HepG2 (cell line): ENCODE measurements around the gene LSM14B. TPM values are rescaled to one million over a fixed set of nuclear protein-coding genes. Genes with fewer than 3 reads are reported as not detected.

Source experiments
- ELK4 ChIP-seq: sonication (generic); formaldehyde crosslinking; IDR thresholded peaks from 2 replicates; pipeline ENCODE4 v1.9.0; 2021; ENCODE audit warnings: missing genetic modification reagents, borderline replicate concordance
- FOSL2 ChIP-seq: sonication (generic); formaldehyde crosslinking; IDR thresholded peaks from 2 replicates; pipeline ENCODE4 v1.4.0; 2020; ENCODE audit warnings: missing genetic modification reagents
- HDAC1 ChIP-seq: sonication (generic); formaldehyde crosslinking; IDR thresholded peaks from 2 replicates; pipeline ENCODE4 v1.5.1; 2020; ENCODE audit warnings: mild to moderate bottlenecking, missing genetic modification reagents
- HMG20A ChIP-seq: IDR thresholded peaks from 2 replicates; pipeline ENCODE4 v1.6.1; 2016; ENCODE audit warnings: borderline replicate concordance
- KLF12 ChIP-seq: sonication (generic); formaldehyde crosslinking; IDR thresholded peaks from 2 replicates; pipeline ENCODE4 v1.4.0; 2020; ENCODE audit warnings: missing genetic modification reagents, borderline replicate concordance
- MLLT10 ChIP-seq: sonication (generic); formaldehyde crosslinking; IDR thresholded peaks from 2 replicates; pipeline ENCODE4 v1.4.0; 2020; ENCODE audit warnings: missing genetic modification reagents
- NFYB ChIP-seq: sonication (generic); formaldehyde crosslinking; IDR thresholded peaks from 2 replicates; pipeline ENCODE4 v1.4.0; 2020; ENCODE audit warnings: missing genetic modification reagents
- NR3C1 ChIP-seq: sonication (generic); formaldehyde crosslinking; IDR thresholded peaks from 2 replicates; pipeline ENCODE4 v1.4.0; 2020; ENCODE audit warnings: missing genetic modification reagents
- PHB2 ChIP-seq: fragments of 450-650 bp; IDR thresholded peaks from 2 replicates; pipeline ENCODE4 v1.6.1; 2018; ENCODE audit not compliant: partially characterized antibody
- RNF219 ChIP-seq: sonication (generic); formaldehyde crosslinking; IDR thresholded peaks from 2 replicates; pipeline ENCODE4 v1.5.0; 2020; ENCODE audit warnings: mild to moderate bottlenecking, missing genetic modification reagents
- SIX4 ChIP-seq: sonication (generic); formaldehyde crosslinking; IDR thresholded peaks from 2 replicates; pipeline ENCODE4 v1.4.0; 2020; ENCODE audit warnings: missing genetic modification reagents
- ZBTB44 ChIP-seq: sonication (generic); formaldehyde crosslinking; IDR thresholded peaks from 2 replicates; pipeline ENCODE4 v1.4.0; 2020; ENCODE audit warnings: missing genetic modification reagents
- ZBTB7A ChIP-seq: sonication (generic); formaldehyde crosslinking; IDR thresholded peaks from 2 replicates; pipeline ENCODE4 v1.8.0; 2022; ENCODE audit warnings: mild to moderate bottlenecking, missing genetic modification reagents
- ZNF350 ChIP-seq: sonication (generic); formaldehyde crosslinking; IDR thresholded peaks from 2 replicates; pipeline ENCODE4 v1.4.0; 2020; ENCODE audit warnings: mild to moderate bottlenecking, low read depth, missing genetic modification reagents, borderline replicate concordance
- ZNF546 ChIP-seq: sonication (generic); formaldehyde crosslinking; conservative IDR thresholded peaks from 2 replicates; pipeline ENCODE4 v1.8.1; 2023; ENCODE audit warnings: mild to moderate bottlenecking, missing genetic modification reagents
- ZNF687 ChIP-seq: sonication (generic); formaldehyde crosslinking; IDR thresholded peaks from 2 replicates; pipeline ENCODE4 v1.5.1; 2020; ENCODE audit warnings: mild to moderate bottlenecking, missing genetic modification reagents, moderate library complexity
- ZUFSP ChIP-seq: sonication (generic); formaldehyde crosslinking; IDR thresholded peaks from 2 replicates; pipeline ENCODE4 v1.9.0; 2021; ENCODE audit warnings: missing genetic modification reagents, mild to moderate bottlenecking, borderline replicate concordance
- polyA plus RNA-seq, 8 experiments: library from polyadenylated mRNA; depleted of rRNA in 3 of 8; stranded (reverse) in 7 of 8; unstranded in 1 of 8; fragments of >200 nt; fragmentation: Illumina TruSeq in 4 of 8; extraction: Trizol in 4 of 8; gene quantifications; 2 replicates each; pipeline versions ENCODE4 v1.2.1 to v1.2.3, GENCODE V29; 2011 to 2016; ENCODE audit warnings: low read depth in 4 of 8, missing spikeins in 1 of 8, mixed read lengths in 1 of 8; ENCODE audit not compliant: insufficient read depth in 1 of 8
- total RNA-seq, 5 experiments: library from RNA; depleted of rRNA; stranded (reverse); fragments of >200 nt; fragmentation: Illumina TruSeq; extraction: Trizol; gene quantifications; 2 replicates each; pipeline ENCODE4 v1.2.3, GENCODE V29; 2016; ENCODE audit warnings: low read depth in 1 of 5

Gene LSM14B
- total and polyA plus RNA-seq, 2 of the 13 experiments (the other 11 are each of a cell fraction or from before 2014, with no cell fraction given): 43.3 to 79.2 TPM

GRCh38 chr20:62143081-62143956 lies 21.0 kb downstream of the LSM14B start, which contains the start of the genes PSMA7 and SS18L1 (continued):
- peak; percentile 82 for TF ChIP-seq ZNF687 (CRISPR knock-in tag)
- TF ChIP-seq ZNF350 (CRISPR knock-in tag): no peak
- peak; percentile 60; the same call in 1 of the 2 replicates for TF ChIP-seq NR3C1 (CRISPR knock-in tag)
- no peak for TF ChIP-seq PHB2
- no peak for TF ChIP-seq SIX4
- peak; percentile 74 for TF ChIP-seq ZNF546 (CRISPR knock-in tag)
- TF ChIP-seq FOSL2 (CRISPR knock-in tag): peak; percentile 26
- TF ChIP-seq HDAC1 (CRISPR knock-in tag): peak; percentile 58
- TF ChIP-seq ZBTB44 (CRISPR knock-in tag): peak; percentile 83
- TF ChIP-seq NFYB (CRISPR knock-in tag): peak; percentile 39; the same call in 1 of the 2 replicates
- TF ChIP-seq ZBTB7A (CRISPR knock-in tag): no peak
- no peak for TF ChIP-seq MLLT10 (CRISPR knock-in tag)
- TF ChIP-seq ZUFSP (CRISPR knock-in tag): no peak
- no peak for TF ChIP-seq ELK4
- TF ChIP-seq KLF12 (CRISPR knock-in tag): peak; percentile 77; the same call in 1 of the 2 replicates
- no peak for TF ChIP-seq RNF219 (CRISPR knock-in tag)
- TF ChIP-seq HMG20A: no peak
